K562 (cell line): ENCODE results near the gene MICU1. TPM values are rescaled to one million over a fixed set of nuclear protein-coding genes. Genes with fewer than 3 reads are reported as not detected.

Source experiments
- CBX3 ChIP-seq, 2 experiments: IDR thresholded peaks; 1 replicate in 1 of 2; 2 replicates in 1 of 2; pipeline ENCODE4 v1.6.1; 2012; ENCODE audit warnings: inconsistent platforms in 2 of 2, low read length in 2 of 2, borderline replicate concordance in 1 of 2, control low read depth in 1 of 2
- EGR1 ChIP-seq: fragments of 450-650 bp; conservative IDR thresholded peaks from 2 replicates; pipeline ENCODE4 v1.6.1; 2017; ENCODE audit warnings: mild to moderate bottlenecking
- FOXM1 ChIP-seq, 2 experiments: fragments of 450-650 bp in 1 of 2; sonication (generic) in 1 of 2; formaldehyde crosslinking in 1 of 2; IDR thresholded peaks; 2 replicates each; pipeline versions ENCODE4 v1.6.1 to v1.9.0; 2017 to 2022; ENCODE audit warnings: low read depth in 2 of 2, mild to moderate bottlenecking in 2 of 2, missing genetic modification reagents in 1 of 2, moderate library complexity in 1 of 2
- GABPB1 ChIP-seq: sonication (generic); formaldehyde crosslinking; IDR thresholded peaks from 2 replicates; pipeline ENCODE4 v1.8.0; 2022; ENCODE audit warnings: mild to moderate bottlenecking, missing genetic modification reagents
- HEY1 ChIP-seq: fragments of 250-450 bp; sonication (Bioruptor Pico); IDR thresholded peaks from 2 replicates; pipeline ENCODE4 v1.5.0; 2020; ENCODE audit warnings: mild to moderate bottlenecking, moderate library complexity, borderline replicate concordance
- MAFG ChIP-seq: fragments of 450-650 bp; conservative IDR thresholded peaks from 2 replicates; pipeline ENCODE4 v1.6.1; 2016; ENCODE audit warnings: missing genetic modification characterization, missing compliant biosample characterization
- MTA1 ChIP-seq: fragments of 450-650 bp; IDR thresholded peaks from 2 replicates; pipeline ENCODE4 v1.6.1; 2017; ENCODE audit warnings: borderline replicate concordance
- MXI1 ChIP-seq: IDR thresholded peaks from 2 replicates; pipeline ENCODE4 v1.6.1; 2011; ENCODE audit warnings: low read depth, mild to moderate bottlenecking, improper control_type of control experiment, low read length
- NR2F6 ChIP-seq: fragments of 450-650 bp; formaldehyde crosslinking; IDR thresholded peaks from 2 replicates; pipeline ENCODE4 v1.4.0; 2020; ENCODE audit warnings: mild to moderate bottlenecking
- SMARCB1 ChIP-seq: IDR thresholded peaks from 2 replicates; pipeline ENCODE4 v1.6.1; 2011; ENCODE audit warnings: improper control_type of control experiment, low read depth; ENCODE audit not compliant: insufficient read length
- SRSF1 ChIP-seq: fragments of 200-400 bp; formaldehyde crosslinking; IDR thresholded peaks from 2 replicates; pipeline ENCODE4 v1.6.1; 2017; ENCODE audit warnings: mild to moderate bottlenecking, low read depth, low read length, moderate library complexity
- TOE1 ChIP-seq, 2 experiments: fragments of 450-650 bp in 1 of 2; sonication (generic) in 1 of 2; formaldehyde crosslinking in 1 of 2; IDR thresholded peaks; 2 replicates each; pipeline versions ENCODE4 v1.7.1 to v1.8.0; 2016 to 2022; ENCODE audit warnings: borderline replicate concordance in 2 of 2, mild to moderate bottlenecking in 2 of 2, antibody characterized with exemption in 1 of 2, inconsistent platforms in 1 of 2, low read depth in 1 of 2, missing genetic modification reagents in 1 of 2, moderate library complexity in 1 of 2
- ZC3H8 ChIP-seq: fragments of 450-650 bp; IDR thresholded peaks from 2 replicates; pipeline ENCODE4 v1.6.1; 2017
- ZNF707 ChIP-seq: fragments of 250-450 bp; sonication (Bioruptor Pico); conservative IDR thresholded peaks from 2 replicates; pipeline ENCODE4 v1.8.0; 2022; ENCODE audit warnings: inconsistent platforms, mild to moderate bottlenecking, moderate library complexity
- ZNF764 ChIP-seq: fragments of 250-450 bp; sonication (Bioruptor Pico); IDR thresholded peaks from 2 replicates; pipeline ENCODE4 v1.4.0; 2020; ENCODE audit warnings: low read depth, mild to moderate bottlenecking, moderate library complexity
- polyA plus RNA-seq, 8 experiments: library from polyadenylated mRNA; depleted of rRNA in 4 of 8; stranded (reverse) in 5 of 8; unstranded in 3 of 8; fragments of >200 nt; fragmentation: Nextera tagmentation in 2 of 8; fragmentation: Illumina TruSeq in 1 of 8; extraction: Ambion mirVana in 2 of 8; extraction: Trizol in 1 of 8; gene quantifications; 2 replicates each; pipeline versions ENCODE4 v1.2.1 to v1.2.3, GENCODE V29; 2011 to 2014; ENCODE audit warnings: inconsistent platforms in 1 of 8, missing spikeins in 1 of 8
- total RNA-seq, 7 experiments: library from RNA; depleted of rRNA in 6 of 7; stranded (reverse); fragments of >200 nt in 6 of 7; fragmentation: Illumina TruSeq in 2 of 7; extraction: Trizol in 2 of 7; gene quantifications; 2 replicates each; pipeline versions ENCODE4 v1.2.1 to v1.2.3, GENCODE V29; 2011 to 2021; ENCODE audit warnings: low replicate concordance in 1 of 7
- TF ChIP-seq, protein P1 (sequence below): sonication (generic); formaldehyde crosslinking; IDR thresholded peaks from 2 replicates; pipeline ENCODE4 v1.9.0; 2022; ENCODE audit warnings: mild to moderate bottlenecking, missing genetic modification reagents
- TF ChIP-seq, protein P2 (sequence below): sonication (generic); formaldehyde crosslinking; IDR thresholded peaks from 2 replicates; pipeline ENCODE4 v1.8.0; 2022; ENCODE audit warnings: mild to moderate bottlenecking, missing genetic modification reagents
- TF ChIP-seq, protein P3 (sequence below), 2 experiments: fragments of 200-800 bp in 1 of 2; sonication (Bioruptor generic) in 1 of 2; sonication (generic) in 1 of 2; formaldehyde crosslinking in 1 of 2; IDR thresholded peaks in 1 of 2; conservative IDR thresholded peaks in 1 of 2; 2 replicates each; pipeline versions ENCODE4 v1.5.0 to v1.6.1; 2016 to 2020; ENCODE audit warnings: missing compliant biosample characterization in 1 of 2, missing genetic modification characterization in 1 of 2, missing genetic modification reagents in 1 of 2
- TF ChIP-seq, protein P4 (sequence below): fragments of 250-450 bp; sonication (Bioruptor Pico); IDR thresholded peaks from 2 replicates; pipeline ENCODE4 v1.5.0; 2021; ENCODE audit warnings: mild to moderate bottlenecking, borderline replicate concordance
- TF ChIP-seq, protein P5 (sequence below): fragments of 450-650 bp; formaldehyde crosslinking; IDR thresholded peaks from 2 replicates; pipeline ENCODE4 v1.4.0; 2020; ENCODE audit warnings: mild to moderate bottlenecking, moderate library complexity

The MICU1 gene
- total and polyA plus RNA-seq, 9 of the 15 experiments (the other 6 are each of a cell fraction or from before 2014, with no cell fraction given) = 29.3 to 76.8 (median 48.4) TPM

DNA sequence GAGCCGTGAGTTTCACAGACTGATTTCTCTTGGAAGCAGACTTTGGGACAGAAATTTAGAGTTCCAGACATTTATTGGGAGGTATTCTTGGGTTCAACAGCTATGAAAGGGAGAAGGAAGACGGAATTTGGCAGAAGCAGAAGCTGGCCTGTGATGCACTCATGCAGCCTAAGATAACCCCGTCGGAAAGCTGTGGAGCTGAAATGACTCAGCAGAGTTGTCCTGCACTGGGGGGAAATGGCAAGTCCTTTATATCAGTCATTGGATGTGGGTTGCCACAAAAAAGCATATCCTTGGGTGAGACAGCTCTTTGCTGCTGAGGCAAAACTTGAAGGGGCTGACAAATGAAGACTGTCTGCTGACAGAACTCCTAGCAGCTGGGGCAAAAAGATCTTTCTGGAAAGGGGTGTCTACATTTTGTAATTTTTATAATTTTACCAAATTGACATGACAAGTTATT lies 11.5 kb upstream of the MICU1 start (continued):
- TF ChIP-seq SMARCB1 (no peak), EGR1 (no peak), FOXM1 (IDR thresholded peaks at IDR 0.05; ENCODE audit: low read depth) (no peak; the same call in none of the 2 replicates), FOXM1 (CRISPR knock-in tag; IDR thresholded peaks at IDR 0.05; ENCODE audit: low read depth) (no peak), MTA1 (peak; percentile 57; the same call in 1 of the 2 replicates), MXI1 (no peak), ZNF707 (CRISPR knock-in tag) (no peak), GABPB1 (CRISPR knock-in tag) (peak; percentile 55; the same call in 1 of the 2 replicates), ZNF764 (CRISPR knock-in tag) (no peak), MAFG (tag) (peak; percentile 99), NR2F6 (CRISPR knock-in tag) (no peak), SRSF1 (no peak), HEY1 (CRISPR knock-in tag) (no peak), ZC3H8 (no peak), CBX3 (IDR thresholded peaks at IDR 0.05; ENCODE audit: borderline replicate concordance in 1 of 2, low read length in 2 of 2) (peak in 1 of 2 experiments; percentile 100; a peak in 2 of 3 replicates), TOE1 (IDR thresholded peaks at IDR 0.05; ENCODE audit: borderline replicate concordance) (peak; percentile 59; the same call in 1 of the 2 replicates), TOE1 (CRISPR knock-in tag; IDR thresholded peaks at IDR 0.05; ENCODE audit: borderline replicate concordance, low read depth) (no peak)
- TF ChIP-seq, protein P1, sequence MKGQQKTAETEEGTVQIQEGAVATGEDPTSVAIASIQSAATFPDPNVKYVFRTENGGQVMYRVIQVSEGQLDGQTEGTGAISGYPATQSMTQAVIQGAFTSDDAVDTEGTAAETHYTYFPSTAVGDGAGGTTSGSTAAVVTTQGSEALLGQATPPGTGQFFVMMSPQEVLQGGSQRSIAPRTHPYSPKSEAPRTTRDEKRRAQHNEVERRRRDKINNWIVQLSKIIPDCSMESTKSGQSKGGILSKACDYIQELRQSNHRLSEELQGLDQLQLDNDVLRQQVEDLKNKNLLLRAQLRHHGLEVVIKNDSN (CRISPR knock-in tag) = no peak
- TF ChIP-seq, protein P2, sequence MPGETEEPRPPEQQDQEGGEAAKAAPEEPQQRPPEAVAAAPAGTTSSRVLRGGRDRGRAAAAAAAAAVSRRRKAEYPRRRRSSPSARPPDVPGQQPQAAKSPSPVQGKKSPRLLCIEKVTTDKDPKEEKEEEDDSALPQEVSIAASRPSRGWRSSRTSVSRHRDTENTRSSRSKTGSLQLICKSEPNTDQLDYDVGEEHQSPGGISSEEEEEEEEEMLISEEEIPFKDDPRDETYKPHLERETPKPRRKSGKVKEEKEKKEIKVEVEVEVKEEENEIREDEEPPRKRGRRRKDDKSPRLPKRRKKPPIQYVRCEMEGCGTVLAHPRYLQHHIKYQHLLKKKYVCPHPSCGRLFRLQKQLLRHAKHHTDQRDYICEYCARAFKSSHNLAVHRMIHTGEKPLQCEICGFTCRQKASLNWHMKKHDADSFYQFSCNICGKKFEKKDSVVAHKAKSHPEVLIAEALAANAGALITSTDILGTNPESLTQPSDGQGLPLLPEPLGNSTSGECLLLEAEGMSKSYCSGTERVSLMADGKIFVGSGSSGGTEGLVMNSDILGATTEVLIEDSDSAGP (CRISPR knock-in tag) = no peak
- TF ChIP-seq, protein P3, sequence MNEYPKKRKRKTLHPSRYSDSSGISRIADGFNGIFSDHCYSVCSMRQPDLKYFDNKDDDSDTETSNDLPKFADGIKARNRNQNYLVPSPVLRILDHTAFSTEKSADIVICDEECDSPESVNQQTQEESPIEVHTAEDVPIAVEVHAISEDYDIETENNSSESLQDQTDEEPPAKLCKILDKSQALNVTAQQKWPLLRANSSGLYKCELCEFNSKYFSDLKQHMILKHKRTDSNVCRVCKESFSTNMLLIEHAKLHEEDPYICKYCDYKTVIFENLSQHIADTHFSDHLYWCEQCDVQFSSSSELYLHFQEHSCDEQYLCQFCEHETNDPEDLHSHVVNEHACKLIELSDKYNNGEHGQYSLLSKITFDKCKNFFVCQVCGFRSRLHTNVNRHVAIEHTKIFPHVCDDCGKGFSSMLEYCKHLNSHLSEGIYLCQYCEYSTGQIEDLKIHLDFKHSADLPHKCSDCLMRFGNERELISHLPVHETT (CRISPR knock-in tag; conservative IDR thresholded peaks at IDR 0.05 in 1 of 2, IDR thresholded peaks at IDR 0.05 in 1 of 2) = no peak; a peak in 1 of 4 replicates
- TF ChIP-seq, protein P4, sequence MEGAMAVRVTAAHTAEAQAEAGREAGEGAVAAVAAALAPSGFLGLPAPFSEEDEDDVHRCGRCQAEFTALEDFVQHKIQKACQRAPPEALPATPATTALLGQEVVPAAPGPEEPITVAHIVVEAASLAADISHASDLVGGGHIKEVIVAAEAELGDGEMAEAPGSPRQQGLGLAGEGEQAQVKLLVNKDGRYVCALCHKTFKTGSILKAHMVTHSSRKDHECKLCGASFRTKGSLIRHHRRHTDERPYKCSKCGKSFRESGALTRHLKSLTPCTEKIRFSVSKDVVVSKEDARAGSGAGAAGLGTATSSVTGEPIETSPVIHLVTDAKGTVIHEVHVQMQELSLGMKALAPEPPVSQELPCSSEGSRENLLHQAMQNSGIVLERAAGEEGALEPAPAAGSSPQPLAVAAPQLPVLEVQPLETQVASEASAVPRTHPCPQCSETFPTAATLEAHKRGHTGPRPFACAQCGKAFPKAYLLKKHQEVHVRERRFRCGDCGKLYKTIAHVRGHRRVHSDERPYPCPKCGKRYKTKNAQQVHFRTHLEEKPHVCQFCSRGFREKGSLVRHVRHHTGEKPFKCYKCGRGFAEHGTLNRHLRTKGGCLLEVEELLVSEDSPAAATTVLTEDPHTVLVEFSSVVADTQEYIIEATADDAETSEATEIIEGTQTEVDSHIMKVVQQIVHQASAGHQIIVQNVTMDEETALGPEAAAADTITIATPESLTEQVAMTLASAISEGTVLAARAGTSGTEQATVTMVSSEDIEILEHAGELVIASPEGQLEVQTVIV (CRISPR knock-in tag) = no peak
- TF ChIP-seq, protein P5, sequence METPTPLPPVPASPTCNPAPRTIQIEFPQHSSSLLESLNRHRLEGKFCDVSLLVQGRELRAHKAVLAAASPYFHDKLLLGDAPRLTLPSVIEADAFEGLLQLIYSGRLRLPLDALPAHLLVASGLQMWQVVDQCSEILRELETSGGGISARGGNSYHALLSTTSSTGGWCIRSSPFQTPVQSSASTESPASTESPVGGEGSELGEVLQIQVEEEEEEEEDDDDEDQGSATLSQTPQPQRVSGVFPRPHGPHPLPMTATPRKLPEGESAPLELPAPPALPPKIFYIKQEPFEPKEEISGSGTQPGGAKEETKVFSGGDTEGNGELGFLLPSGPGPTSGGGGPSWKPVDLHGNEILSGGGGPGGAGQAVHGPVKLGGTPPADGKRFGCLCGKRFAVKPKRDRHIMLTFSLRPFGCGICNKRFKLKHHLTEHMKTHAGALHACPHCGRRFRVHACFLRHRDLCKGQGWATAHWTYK (CRISPR knock-in tag) = no peak
